HG03439 (cell line): ENCODE data around the gene TAPBPL.
A peak's percentile ranks its signal among the peaks of the same experiment; 100 is the strongest.
"Not testable (repeated sequence)": the region's sequence is repeated elsewhere in the genome, so short reads cannot be mapped to it uniquely, and the experiment has no call there.

Experiments
- ATAC-seq: cut with Tn5 transposase; IDR thresholded peaks from one replicate; pipeline ENCODE4 v1.9.1; 2021; ENCODE audit warnings: mild to moderate bottlenecking, moderate library complexity; ENCODE audit not compliant: unreplicated experiment

TAPBPL gene

DNA sequence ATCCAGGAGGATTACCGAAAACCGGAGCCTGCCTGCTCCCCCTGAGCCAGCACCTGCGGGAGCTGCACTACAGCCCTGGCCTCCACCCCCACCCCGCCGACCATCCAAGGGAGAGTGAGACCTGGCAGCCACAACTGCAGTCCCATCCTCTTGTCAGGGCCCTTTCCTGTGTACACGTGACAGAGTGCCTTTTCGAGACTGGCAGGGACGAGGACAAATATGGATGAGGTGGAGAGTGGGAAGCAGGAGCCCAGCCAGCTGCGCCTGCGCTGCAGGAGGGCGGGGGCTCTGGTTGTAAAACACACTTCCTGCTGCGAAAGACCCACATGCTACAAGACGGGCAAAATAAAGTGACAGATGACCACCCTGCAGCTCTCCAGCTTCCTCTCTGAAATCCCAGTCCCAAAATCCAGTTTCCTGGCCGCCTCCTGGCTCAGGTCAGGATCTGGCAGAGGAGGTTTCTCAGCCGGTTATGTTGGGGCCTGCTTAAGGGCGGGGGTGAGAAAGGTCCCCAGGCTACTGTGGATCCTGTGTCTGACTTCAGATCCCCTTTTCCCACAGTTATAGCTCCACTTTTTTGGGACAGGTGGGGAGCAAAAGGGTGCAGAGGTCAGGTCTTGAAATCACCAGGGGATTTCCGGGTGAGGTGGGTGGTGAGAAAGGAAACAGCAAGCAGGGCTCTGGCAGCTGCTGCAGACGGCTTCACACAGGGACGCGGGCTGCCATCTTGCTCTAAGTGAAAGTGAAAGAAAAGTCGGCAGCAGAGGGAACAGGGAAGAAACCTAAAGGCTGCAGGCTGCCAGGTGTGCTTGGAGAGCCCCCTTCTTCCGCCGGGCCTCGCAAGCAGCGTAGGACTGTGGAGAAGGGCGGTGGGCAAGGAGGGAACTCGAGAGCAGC, at the start of gene TAPBPL:
TSS of gene TAPBPL (plus strand) at position 695 of the 897 bp plus-strand sequence. CDS start 207 bp downstream, outside the sequence.
- ATAC-seq, result peak; percentile 50

GRCh38 chr12:6404390-6404789, 47.5 kb upstream of the TAPBPL start:
- ATAC-seq, result no peak

- no peak for ATAC-seq
Observed at GRCh38 chr12:6405963-6406362, 45.9 kb upstream of the TAPBPL start.

DNA sequence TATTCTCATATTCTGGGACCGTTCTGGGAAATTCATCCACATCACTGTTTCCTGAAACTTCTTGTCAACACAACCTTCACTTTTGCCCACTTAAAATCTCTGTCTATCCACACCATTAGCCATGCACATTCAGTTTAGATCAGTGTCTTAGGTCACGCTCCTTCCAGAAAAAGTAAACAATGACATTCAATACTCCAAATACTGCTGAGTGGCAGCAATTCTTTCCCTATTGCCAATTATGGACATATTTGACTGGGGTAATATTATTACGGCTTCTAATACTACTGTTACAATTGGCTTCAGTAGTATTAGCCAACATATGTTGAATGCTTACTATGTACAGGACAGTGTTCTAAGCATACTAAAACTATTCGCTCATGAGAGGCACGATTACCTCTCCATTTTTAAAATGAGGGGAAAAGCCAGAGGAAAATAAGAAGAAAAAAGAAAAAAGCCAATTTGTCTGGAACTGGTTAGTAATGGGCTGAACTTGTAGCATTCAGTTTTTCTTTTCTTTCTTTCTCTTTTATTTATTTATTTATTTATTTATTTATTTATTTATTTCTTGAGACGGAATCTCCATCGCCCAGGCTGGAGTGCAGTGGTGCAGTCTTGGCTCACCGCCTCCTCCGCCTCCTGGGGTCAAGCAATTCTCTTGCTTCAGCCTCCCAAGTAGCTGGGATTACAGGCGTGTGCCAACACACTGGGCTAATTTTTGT, 44.4 kb upstream of the TAPBPL start:
- no peak for ATAC-seq

DNA sequence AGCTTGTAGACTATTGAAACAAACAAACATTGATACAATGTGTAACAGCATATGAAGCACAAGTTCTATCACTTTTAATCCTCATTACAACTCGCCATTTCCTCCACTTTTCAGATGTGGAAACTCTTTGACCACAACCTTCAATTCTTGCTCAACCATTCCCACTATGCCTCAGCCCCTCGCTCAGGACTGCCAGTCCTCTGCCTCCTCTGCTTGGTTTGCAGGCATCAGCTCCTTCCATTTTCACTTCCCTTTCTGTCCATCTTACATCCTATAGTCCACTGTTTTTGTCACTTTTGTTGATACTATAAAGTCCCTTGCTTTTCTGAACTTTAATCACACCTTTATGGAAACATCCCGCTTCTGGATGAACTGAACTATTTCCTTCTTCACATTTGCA, 35.2 kb upstream of the TAPBPL start:
- no peak for ATAC-seq

- no peak for ATAC-seq
Observed at GRCh38 chr12:6418796-6419195, 33.0 kb upstream of the TAPBPL start.

- ATAC-seq, result no peak
Observed at GRCh38 chr12:6420364-6420763, 31.5 kb upstream of the TAPBPL start.

DNA sequence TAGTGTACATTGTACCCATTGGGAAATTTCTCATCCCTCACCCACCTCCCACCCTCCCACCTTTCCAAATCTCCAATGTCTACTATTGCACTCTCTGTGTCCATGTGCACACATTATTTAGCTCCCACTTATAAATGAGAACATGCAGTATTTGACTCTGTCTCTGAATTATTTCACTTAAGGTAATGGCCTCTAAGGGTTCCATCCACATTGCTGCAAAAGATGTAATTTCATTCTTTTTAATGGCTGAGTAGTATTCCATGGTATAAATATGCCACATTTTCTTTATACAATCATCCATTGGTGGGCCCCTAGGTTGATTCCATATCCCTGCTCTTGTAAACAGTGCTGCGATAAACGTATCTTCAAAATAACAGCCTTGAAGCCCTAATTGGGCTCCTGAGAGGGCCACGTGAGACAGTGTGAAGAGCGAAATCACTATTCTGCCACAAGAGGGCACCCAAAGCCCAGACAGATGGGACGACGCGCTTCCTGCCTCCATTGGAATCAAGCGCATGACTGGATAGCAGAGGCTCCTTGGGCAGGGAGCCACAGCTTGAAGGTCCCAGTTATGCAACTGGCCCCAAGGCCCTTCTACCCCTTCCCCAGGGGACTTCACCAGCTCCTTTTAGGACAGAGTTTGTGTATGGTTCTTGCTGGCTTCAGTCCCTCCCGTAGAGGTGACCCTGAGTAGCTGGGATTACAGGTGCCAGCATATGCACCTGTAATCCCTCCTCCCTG, 28.4 kb upstream of the TAPBPL start:
- no peak for ATAC-seq

DNA sequence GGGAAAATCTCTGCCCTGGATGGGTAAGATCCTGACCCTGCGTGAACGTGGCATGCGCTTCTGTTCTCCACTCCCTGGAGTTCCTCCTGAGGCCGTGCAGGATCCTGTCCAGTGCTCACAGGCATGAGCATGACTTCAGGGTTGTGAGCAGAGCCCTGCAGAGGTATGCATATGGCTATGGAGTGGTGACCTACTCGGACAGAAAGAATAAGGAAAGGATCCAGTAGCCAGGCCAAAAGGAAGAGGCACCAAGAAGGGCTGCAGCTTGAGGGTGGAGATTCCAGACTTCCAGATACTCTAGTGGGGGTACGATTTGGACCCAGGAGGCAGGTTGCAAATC, 27.9 kb upstream of the TAPBPL start:
- ATAC-seq, result no peak

DNA sequence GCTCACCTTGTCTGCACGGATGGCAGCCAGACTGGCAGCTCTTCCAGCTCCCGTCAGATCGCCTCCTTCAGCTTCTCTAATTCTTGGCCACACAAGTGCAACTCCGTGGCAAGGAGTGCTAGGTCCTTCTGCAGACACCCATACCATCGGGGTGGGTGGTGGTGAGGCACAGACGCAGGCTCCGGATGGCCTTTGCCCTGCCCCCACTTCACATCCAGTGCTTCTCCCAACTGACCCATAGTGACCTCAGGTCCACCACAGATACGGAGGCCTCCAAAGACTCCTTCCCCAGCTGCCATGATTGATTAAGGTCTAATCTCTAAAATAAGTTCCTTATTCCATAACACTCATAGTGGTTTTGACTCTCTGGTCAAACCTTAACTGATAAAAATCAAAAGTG, 27.0 kb upstream of the TAPBPL start:
- ATAC-seq, result no peak

DNA sequence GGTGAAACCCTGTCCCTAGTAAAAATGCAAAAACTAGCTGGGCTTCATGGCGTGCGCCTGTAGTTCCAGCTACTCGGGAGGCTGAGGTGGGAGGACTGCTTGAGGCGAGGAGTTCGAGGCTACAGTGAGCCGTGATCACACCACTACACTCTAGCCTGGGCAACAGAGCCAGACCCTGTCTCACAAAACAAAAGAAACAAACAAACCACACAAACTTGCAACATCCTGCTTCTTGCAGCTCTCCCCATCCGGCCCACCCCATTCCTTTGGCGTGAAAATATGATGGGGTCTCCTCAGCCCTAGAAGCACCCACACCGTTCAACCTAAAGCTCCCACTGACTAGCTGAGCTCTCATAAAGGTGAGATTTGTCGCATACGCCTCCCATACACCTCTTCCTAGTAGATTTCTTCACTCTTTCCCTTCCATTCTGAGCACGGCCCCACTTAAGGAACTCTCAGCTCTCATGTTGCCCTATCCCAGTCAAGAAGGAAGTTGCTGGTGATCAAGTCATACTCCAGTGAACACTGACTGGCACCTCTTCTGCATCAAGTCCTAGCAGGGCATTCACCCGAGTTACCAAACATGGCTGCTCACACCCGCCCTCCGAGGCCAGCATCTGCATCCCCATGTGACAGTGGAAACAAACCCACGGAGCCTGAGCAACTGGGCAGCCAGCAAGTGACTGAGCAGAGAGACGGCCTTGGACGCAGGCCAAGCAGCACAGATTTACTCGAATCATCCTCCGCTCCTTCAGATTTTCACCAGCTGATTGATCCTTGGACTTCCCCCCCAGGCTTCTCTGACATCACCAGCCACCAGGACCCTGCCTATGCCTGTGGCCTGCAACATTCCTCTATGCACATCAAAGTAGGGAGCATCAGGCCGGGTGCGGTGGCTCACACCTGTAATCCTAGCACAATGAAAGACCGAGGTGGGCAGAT, 26.0 kb upstream of the TAPBPL start:
- no peak for ATAC-seq

DNA sequence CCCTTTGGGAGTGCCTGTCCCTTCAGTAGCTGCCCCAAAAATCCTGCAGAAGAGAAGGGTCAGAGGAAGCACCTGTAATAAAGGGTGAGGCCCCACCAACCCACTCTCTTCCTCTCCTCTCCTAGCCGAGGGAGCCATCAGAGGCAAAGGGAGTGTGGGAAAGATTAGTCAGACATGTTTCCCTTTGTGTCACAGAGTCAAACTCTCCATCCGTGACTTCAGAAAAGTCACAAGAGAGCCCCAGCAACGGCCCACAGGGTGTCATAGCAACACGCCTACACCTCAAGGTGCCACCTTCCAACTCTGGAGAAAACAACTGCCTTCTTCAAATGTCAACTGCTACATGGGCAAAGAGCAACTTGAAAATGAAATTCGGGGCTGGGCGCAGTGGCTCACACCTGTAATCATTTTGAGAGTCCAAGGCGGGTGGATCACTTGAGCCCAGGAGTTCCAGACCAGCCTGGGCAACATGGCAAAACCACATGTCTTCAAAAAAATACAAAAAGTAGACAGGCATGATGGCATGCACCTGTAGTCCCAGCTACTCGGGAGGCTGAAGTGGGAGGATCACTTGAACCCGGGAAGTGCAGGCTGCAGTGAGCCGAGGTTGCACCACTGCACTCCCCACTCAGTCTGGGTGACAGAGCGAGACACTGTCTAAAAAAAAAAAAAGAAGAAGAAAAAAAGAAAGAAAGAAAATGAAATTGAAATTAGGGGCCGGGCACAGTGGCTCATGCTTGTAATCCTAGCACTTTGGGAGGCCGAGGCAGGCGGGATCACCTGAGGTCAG, 24.8 kb upstream of the TAPBPL start:
- ATAC-seq, result peak; percentile 70

DNA sequence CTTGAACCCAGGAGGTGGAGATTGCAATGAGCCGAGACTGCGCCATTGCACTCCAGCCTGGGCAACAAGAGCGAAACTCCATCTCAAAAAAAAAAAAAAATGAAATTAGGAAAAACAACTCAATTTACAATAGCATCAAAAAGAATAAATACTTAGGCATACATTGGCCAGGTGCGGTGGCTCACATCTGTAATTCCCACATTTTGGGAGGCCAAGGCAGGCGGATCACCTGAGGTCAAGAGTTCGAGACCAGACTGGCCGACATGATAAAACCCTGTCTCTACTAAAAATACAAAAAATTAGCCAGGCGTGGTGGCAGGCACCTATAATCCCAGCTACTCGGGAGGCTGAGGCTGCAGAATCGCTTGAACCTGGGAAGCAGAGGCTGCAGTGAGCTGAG, 24.0 kb upstream of the TAPBPL start:
- not testable (repeated sequence) for ATAC-seq

DNA sequence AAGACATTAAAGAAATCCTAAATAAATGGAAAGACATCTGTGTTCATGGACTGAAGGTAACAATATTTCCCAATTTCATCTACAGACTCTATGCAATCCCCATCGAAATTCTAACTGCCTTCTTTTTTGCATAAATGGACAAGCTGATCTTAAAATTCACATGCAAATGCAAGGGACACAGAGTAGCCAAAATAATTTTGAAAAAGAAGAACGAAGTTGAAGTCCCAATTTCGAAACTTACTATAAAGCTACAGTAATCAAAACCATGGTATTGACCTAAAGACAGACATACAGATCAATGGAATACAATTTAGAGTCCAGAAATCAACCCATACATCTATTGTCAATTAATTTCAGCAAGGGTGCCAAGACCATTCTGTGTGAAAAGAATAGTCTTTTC, 23.5 kb upstream of the TAPBPL start:
- no peak for ATAC-seq

- no peak for ATAC-seq
Observed at GRCh38 chr12:6430124-6430989, 21.5 kb upstream of the TAPBPL start.

GRCh38 chr12:6432991-6433390, 18.9 kb upstream of the TAPBPL start:
- no peak for ATAC-seq

DNA sequence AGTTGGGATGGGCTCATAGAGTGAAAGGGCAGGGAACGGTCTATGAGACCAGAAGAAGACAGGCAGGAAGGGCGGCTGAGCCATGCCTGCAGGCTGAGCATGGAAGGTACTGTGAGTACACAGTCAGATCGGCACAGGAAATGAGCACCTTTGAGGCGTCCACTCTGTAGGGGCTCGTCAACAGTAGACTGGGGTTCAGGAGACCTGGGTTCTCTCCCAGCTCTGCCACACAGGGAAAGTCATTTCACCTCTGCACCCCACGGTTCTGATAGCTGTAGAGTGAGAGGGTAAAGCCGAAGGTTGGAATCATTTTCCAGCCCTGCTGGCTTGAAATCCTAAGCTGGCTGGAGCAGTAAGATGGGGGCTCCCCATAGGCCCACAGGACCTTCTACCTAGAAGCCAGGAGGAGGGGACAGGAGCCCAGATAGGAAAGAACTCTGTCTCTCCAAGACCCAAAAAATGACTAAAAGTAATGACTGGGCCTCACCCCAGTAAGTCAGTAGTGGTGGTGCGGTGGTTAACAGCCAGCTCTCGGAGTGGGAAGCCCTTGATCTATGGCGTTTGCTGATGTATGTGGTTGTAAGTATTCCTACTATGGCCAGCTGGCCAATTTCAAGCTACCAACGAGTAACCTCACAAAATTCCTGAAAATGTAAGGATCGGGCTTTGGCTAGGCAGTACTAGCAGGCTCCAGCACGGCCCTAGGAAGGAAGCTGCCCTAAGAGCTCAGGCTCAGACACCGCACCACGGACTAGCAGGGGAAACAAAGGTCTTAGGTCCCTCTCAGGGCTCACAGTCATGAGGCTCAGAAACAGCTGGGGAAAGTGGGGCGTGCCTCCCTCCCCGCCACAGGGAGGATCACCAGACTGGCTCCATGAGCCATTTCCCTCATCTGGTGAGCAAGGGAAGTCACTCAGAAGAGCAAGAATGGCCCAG, 17.4 kb upstream of the TAPBPL start:
- ATAC-seq, result no peak
